ENCODE data around the gene TFPI.

DNA sequence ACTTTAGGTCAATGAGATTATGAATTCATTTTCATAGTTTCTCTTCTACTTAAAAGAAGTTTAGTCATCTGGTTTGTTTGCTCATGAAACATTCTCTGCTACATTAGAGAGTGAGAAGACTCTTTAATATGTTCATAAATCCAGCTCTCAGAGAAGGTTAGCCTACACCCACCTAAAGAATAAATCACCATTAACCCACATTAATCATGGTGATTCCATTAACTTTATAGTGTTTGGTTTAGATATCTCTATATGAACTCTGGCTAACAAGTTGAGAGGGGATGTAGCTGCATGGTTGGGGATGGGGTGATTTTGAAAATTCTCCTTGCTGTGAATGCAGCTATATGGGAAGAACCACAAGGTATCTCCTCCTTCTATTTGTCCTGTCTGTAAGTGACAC, 10.7 kb downstream of the TFPI start:
- no peak for TF ChIP-seq POLR2A (IDR thresholded peaks at IDR 0.05)
- TF ChIP-seq, protein P1, sequence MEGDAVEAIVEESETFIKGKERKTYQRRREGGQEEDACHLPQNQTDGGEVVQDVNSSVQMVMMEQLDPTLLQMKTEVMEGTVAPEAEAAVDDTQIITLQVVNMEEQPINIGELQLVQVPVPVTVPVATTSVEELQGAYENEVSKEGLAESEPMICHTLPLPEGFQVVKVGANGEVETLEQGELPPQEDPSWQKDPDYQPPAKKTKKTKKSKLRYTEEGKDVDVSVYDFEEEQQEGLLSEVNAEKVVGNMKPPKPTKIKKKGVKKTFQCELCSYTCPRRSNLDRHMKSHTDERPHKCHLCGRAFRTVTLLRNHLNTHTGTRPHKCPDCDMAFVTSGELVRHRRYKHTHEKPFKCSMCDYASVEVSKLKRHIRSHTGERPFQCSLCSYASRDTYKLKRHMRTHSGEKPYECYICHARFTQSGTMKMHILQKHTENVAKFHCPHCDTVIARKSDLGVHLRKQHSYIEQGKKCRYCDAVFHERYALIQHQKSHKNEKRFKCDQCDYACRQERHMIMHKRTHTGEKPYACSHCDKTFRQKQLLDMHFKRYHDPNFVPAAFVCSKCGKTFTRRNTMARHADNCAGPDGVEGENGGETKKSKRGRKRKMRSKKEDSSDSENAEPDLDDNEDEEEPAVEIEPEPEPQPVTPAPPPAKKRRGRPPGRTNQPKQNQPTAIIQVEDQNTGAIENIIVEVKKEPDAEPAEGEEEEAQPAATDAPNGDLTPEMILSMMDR (IDR thresholded peaks at IDR 0.05) = no peak
